ENCODE results near the gene ARMC2.
"Not testable (repeated sequence)": the region's sequence is repeated elsewhere in the genome, so short reads cannot be mapped to it uniquely, and the experiment has no call there.

DNA sequence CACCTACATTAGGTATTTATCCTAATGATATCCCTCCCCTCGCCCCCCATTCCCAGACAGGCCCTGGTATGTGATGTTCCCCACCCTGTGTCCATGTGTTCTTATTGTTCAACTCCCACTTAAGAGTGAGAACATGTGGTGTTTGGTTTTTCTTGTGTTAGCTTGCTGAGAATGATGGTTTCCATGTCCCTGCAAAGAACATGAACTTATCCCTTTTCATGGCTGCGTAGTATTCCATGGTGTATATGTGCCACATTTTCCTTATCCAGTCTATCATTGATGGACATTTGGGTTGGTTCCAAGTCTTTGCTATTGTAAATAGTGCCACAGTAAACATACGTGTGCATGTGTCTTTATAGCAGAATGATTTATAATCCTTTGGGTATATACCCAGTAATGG lies 35.0 kb upstream of the ARMC2 start:
- TF ChIP-seq, protein P1, sequence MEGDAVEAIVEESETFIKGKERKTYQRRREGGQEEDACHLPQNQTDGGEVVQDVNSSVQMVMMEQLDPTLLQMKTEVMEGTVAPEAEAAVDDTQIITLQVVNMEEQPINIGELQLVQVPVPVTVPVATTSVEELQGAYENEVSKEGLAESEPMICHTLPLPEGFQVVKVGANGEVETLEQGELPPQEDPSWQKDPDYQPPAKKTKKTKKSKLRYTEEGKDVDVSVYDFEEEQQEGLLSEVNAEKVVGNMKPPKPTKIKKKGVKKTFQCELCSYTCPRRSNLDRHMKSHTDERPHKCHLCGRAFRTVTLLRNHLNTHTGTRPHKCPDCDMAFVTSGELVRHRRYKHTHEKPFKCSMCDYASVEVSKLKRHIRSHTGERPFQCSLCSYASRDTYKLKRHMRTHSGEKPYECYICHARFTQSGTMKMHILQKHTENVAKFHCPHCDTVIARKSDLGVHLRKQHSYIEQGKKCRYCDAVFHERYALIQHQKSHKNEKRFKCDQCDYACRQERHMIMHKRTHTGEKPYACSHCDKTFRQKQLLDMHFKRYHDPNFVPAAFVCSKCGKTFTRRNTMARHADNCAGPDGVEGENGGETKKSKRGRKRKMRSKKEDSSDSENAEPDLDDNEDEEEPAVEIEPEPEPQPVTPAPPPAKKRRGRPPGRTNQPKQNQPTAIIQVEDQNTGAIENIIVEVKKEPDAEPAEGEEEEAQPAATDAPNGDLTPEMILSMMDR (IDR thresholded peaks at IDR 0.05; ENCODE audit: low read depth, low read length): not testable (repeated sequence)
- TF ChIP-seq, protein P2, sequence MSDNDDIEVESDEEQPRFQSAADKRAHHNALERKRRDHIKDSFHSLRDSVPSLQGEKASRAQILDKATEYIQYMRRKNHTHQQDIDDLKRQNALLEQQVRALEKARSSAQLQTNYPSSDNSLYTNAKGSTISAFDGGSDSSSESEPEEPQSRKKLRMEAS (IDR thresholded peaks at IDR 0.05; ENCODE audit: low read depth, low read length): not testable (repeated sequence)
